GM18867 (cell line): ENCODE data around the gene SPTBN1.
A peak's percentile ranks its signal among the peaks of the same experiment; 100 is the strongest.
"Not testable (repeated sequence)": the region's sequence is repeated elsewhere in the genome, so short reads cannot be mapped to it uniquely, and the experiment has no call there.

Experiments used
- ATAC-seq: cut with Tn5 transposase; IDR thresholded peaks from one replicate; pipeline ENCODE4 v1.9.1; 2021; ENCODE audit warnings: mild to moderate bottlenecking, moderate library complexity; ENCODE audit not compliant: unreplicated experiment

Gene SPTBN1

DNA sequence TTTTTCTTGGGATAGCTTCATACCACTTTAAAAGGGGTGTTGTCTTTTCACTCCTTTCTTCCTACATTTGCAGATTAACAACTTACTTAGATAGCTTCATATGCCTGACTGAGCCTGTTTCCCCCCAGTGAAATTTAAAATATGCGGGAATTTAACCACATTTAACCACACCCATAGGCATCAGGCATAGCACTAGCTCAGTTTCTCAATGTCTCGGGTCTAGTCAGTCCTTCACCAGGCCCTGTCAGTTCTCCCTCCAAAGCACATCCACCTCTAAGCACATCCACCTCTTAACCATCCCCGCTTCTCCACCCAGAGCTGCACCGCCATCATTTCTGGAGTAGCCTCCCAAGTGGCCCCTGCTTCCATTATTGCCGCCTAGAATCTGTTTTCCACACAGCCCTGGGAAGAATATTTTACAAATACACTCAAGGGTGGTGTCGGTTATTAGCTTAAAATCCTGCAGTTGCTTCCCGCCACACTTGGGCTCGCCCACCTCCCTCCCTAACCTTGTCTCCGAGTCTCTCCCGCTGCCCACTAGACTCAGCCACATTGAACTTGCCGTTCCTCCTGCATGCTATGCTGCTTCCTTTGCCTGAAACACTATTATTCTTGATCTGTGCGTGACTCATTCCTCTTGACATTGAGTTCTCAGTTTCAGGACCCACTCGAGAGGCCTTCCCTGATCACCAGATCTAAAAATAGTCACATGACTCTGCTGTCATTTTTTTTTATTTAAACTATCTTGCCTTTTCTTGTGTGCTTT is 68.3 kb downstream of the SPTBN1 start:
- peak; percentile 46 for ATAC-seq

DNA sequence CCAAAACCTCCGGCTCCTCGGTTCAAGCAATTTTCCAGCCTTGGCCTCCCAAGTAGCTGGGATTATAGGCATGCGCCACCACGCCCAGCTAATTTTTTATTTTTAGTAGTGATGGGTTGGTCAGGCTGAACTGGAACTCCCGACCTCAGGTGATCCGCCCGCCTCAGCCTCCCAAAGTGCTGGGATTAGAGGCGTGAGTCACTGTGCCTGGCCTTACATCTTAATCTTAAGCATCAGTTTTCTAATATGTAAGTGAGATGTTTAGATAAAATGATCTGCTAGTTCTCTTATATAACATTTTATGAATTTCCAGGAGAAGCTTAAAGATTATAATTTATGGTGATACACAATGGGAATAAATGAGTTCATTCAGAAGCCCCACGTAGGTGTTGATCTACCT is 69.2 kb downstream of the SPTBN1 start:
- no peak for ATAC-seq

DNA sequence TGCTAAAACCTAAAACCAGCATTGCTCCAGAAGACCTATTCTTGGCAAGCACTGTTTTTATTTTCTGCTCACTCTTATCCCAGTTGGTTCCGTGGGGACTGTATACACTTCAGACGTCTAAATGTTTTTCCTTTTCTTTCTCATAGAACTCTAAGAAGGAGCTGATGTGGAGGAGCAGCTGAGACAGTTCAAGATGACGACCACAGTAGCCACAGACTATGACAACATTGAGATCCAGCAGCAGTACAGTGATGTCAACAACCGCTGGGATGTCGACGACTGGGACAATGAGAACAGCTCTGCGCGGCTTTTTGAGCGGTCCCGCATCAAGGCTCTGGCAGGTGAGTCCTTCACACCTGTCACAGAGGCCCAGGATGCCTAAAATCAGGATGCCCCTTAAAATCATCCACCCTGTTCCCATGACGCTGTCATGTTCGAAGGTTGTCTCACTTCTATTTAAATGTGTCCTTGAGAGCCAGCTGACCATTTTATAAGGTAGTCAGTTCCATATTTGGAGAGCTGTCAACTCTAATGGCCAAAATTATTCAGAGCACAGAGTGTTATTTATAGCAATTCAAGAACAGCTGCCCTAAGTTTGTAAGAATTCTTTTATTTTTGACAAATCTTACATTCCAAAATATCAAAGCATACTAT is 70.2 kb downstream of the SPTBN1 start:
- no peak for ATAC-seq

DNA sequence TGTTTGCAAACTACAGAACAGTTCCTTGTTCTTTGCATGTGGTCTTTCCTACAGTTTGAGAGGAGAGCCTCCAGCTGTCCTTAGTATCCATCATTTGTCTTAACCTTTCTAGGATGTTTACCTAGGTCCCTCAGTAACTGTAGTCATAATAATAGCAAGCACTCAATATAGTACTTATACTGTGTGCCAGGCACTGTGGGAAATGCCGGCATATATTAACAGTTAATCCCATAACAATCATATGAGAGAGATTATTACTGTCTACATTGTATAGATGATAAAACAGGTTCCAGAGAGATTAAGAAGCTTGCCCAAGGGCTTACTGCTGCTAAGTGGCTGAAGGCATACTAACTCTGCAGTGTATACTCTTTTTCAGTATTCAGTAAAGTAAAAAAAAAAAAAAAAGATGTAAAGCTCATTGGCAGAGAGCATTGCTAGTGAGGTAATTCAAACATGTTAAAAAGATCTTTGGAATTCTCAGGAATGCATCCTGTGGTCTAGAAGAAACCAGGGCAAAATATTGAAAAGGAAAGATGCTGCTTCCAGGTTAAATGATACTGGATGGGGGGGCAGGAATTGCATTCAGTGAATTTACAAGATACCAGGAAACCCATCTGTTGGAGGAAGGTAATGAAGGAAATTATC is 72.3 kb downstream of the SPTBN1 start:
- ATAC-seq, result no peak

DNA sequence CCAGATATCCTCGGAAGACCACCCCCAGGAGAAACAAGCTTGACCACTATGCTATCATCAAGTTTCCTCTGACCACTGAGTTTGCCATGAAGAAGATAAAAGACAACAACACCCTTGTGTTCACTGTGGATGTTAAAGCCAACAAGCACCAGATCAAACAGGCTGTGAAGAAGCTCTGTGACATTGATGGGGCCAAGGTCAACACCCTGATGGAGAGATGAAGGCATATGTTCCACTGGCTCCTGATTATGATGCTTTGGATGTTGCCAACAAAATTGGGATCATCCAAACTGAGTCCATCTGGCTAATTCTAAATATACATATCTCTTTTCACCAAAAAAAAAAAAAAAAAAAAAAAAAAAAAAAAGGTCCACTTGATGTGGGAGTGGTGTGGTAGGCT is 73.4 kb downstream of the SPTBN1 start:
- not testable (repeated sequence) for ATAC-seq

DNA sequence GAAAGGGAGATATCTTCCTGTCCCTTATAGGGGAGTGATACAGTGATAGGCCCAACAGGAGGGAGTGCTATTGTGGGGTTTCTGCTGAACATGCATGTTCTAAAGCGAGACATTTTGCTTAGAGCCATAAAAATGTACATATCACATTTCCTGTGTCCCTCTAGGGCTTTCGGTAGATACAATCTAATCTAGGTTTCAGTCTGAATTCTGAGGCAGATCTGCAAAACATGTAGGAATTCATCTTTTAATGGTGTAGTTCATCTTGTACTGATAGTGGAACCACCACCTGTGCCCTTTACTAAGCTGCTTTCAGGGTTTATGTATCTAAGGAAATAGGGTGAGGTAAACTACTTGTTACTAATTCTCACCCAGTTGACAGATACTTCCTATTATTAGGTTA is 73.8 kb downstream of the SPTBN1 start:
- peak; percentile 68 for ATAC-seq

DNA sequence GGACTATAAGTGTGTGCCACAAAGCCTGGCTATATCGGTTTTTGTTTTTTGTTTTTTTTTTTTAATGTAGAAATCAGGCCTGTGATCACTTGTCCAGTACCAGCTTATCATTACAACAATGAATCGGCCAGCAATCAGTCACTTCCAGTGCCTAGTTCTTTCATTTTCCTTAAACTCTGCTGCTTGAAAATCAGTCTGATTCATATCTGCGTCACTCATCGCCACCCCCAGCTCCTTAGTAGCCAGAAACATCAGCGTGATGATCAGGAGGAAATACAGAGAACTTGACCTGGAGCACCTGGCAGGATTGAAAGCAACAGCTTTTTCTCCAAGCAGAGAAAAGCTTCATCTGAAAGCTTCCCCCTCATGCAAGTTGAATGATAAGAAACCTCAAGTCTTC is 75.4 kb downstream of the SPTBN1 start:
- ATAC-seq, result no peak

DNA sequence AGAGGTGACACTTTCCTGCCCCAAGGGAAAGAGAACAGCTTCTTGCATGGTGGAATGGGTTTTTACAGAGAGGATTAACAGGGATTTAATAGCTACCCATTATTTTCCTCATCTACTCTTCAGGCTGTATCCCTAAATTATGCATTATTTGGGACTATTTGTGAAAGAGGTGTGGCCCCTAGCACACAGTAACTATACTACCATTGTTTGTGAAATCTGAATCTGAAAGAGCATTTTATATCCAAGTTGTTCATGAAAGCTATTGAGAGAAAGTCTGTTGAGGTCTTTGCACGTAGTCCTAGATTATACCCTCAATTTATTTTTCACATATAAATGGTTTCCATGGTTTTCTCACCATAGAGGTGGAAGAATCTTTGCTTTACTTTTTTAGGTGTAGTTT is 78.1 kb downstream of the SPTBN1 start:
- ATAC-seq, result no peak

DNA sequence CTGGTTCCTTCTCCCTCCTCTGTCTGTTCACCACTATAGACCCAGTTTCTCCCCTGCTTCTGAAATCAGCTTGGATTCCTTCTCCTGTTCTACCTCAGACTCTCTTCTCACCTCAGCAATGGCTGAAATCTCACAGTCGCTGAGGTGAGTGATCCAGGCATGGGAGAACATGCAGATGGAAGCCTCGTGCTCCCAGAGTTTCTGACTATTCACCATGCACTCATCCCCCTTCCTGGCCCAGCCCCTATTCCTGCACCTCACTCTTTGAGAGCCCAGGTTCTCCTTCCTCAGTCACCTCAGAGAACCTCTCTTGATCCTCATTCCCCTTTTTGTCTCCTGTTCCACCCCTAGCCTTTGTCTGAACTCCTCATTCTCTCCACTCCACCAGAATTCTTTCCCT is 78.5 kb downstream of the SPTBN1 start:
- no peak for ATAC-seq

DNA sequence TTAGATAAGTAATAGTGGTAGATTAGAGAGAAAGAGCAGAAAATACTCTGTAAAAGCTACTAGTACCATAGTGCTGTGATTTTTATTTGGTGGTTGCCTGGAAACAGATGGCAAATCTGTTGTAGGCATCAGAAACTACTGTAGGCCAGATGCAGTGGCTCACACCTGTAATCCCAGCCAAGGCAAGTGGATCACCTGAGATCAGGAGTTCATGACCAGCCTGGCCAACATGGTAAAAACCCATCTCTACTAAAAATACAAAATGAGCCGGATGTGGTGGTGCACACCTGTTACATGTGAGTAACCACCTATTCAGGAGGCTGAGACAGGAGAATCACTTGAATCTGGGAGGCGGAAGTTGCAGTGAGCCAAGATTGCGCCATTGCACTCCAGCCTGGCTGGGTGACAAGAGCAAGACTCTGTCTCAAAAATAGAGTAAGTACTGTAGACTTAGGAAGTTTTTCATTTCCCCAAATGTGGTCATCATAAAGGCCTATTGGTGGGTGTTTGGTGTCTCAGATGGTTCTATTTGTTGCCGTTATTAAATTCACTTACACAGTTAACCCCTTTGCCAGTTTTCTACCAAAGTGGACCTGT is 79.6 kb downstream of the SPTBN1 start:
- no peak for ATAC-seq

DNA sequence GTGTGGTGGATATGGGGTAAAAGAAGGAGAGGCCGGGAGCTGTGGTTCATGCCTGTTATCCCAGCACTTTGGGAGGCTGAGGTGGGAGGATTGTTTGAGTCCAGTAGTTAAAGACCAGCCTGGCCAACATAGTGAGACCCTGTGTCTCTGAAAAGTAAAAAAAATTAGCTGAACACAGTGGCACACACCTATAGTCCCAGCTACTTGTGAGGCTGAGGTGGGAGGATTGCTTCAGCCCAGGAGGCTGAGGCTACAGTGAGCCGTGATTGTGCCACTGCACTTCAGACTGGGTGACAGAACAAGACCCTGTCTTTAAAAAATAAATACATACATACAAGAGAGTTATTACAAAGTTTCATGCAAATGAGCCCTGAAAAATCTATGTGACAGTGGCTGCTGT is 80.6 kb downstream of the SPTBN1 start:
- ATAC-seq, result no peak

DNA sequence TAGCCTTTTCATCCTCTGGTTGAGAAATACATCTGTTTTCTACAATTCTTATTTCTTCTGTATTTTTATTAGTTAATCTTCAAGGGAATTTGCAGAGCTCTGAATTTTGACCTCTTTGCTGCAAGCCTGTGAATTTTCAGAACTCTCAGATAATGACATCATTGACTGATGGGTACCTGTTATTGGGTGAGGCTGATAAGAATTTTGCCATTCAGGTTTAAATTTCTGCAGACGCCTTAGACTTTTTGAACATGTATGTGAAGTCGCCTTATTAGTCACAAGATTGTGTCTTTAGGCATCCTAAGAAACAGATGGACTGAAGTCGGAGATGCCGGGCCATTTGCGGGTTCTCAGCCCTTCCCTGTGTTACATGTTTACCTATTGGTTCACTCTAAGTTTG is 82.4 kb downstream of the SPTBN1 start:
- ATAC-seq, result no peak

DNA sequence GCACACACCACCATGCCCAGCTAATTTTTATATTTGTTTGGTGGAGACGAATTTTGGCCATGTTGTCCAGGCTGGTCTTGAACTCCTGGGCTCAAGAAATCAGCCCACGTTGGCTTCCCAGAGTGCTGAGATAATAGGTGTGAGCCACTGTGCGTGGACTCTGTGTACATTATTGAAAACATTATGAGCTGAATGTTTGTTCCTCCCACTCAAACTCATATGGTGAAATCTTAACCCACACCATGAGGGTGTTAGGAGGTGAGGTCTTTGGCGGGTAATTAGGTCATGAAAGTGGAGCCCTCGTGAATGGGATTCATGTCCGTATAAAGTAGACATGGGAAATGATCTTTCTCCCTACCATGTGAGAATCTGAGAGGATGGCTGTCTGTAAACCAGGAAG is 83.6 kb downstream of the SPTBN1 start:
- no peak for ATAC-seq

DNA sequence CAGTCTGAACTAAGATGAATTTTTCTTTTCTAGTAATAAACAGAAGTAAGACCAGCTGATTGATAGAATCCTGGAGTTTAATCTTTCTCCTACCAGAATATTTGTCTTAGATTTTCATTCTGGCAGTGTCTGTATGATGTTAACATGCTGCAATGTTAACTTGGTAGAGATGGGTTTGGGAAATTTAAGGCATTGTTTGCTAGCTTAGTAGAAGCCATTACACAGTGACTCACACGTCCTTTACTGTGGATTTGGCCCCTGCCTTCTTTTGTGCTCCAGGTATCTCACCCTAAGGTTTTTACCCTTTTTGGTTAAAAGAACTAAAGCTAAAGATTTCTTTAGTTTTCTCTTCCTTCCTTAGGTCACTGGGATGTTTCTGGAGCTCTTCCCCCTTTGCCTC is 84.1 kb downstream of the SPTBN1 start:
- no peak for ATAC-seq

DNA sequence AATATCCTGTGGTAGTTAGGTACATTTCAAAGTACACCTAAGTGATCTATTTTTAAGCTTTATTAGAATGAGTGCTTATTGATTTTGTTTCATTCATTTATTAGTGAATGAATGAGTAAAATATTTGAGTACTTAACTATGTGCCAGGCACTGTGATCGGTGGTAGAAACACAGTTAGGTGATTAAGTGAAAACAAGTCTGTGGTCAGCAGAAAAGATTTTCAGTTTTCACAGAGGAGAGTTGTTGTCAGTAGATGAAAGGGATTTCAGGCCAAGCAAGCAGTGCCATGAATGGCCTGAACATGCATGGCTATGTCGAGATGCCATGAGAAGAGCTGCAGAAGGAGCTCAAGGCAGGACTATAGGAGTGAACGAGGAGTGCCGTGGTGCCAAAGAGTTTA is 85.9 kb downstream of the SPTBN1 start:
- ATAC-seq, result peak; percentile 55

DNA sequence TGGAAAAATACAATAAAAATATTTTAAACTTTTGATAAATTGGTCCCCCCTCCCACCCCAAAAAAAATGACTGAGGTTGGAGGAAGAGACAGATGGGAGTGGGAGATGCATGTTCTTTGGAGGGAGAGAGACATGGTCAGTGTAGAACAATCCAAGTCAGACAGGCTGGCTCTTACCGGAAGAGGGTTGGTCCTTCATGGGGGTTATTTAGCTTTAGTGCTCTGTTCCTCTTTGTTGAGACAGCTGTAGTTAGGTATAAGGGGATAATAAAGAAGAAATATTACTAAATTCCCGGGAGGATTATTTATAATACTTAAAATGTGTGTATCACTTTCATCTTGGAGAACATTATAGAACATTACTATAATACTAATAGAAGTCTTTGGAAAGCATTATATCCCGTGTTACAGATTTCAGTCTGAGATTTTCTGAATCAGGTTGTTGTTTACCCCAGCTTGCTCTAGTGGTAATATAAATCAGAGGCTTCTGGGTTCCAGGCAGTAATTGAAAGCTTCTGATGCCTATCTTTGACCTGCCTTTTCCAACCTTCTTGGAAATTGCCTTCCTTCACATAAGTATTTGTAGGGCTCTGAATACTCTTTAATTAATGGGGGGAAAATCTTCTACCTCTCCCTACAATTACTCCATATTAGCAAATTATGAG is 87.7 kb downstream of the SPTBN1 start:
- ATAC-seq, result no peak

DNA sequence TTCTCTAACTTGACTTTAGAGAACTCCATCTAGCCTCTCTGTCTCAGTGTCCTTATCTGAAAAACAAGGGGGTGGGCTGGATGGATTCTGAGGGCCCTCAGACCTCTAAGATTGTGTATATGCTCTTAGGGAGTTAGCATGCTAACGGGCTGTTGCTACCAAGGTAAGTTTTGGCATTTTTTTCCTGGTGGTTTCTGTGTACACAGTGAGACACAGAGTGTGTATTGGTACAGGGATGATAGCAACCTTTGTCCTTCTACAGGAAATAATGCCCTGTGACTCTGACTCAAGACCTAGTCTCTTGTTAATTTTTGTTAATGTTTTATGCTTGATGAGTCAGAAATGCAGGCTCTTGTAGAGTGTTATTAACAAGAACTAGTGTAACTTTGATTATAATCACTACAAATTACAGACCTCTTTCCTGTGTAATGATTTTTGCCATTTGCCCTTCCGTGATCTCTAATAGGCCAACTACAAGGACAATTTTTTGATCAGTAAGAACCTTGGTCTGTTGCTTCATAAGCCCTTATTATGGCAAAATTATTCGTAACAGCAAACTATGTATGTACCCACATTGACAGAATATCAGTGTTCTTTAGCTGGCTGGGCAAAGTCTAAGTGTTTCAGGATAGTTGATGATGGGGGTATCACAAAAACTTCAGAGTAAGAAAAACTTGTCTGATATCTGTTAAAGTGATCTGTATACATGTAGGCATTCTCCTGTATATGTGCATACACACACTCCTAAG is 89.7 kb downstream of the SPTBN1 start:
- ATAC-seq, result peak; percentile 38

DNA sequence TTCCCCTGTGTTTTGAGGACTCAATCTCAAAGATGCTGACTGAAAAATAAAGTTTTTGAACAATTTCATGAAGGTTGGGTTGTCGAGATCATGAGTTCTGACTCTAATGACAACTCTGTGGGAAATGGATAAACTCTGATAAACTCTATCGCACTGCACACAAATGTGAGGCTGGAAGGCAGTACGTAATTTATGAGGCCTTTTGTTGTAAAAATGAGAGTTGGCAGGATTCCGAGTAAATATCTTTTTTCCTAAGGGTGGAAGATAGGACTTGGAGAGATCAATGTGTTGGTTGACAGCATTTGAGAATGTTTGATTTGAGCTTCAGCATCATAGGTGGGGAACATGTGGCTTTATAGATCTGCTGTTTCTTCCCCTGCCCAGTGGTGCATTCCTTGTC is 90.4 kb downstream of the SPTBN1 start:
- ATAC-seq, result no peak

DNA sequence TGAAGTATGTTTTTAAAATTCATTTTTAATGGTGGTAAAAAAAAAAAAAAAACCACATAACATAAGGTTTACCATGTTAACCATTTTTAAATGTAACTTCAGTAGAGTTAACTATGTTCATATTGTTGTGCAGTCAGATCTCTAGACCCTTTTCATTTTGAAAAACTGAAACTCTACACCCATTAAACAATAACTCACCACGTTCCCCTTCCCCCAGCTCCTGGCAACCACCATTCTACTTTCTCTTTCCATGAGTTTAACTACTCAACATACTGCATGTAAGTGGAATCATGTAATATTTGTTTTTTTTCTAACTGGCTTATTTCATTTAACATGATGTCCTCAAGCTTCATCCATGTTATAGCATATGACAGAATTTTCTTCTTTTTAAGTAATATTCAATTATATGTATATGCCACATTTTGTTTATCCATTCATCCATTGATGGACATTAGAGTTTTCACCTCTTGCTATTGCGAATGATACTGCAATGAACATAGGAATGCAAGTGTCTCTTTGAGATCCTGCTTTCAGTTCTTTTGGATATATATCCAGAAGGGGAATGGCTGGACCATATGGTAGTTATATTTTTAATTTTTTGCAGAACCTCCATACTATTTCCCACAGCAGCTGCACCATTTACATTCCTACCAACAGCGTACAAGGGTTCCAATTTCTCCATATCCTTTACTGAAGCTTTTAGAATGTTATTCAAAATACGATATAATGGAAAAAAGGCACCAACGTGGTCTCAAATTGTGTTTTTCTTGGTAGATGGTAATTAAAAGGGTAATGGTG is 91.0 kb downstream of the SPTBN1 start:
- peak; percentile 56 for ATAC-seq

DNA sequence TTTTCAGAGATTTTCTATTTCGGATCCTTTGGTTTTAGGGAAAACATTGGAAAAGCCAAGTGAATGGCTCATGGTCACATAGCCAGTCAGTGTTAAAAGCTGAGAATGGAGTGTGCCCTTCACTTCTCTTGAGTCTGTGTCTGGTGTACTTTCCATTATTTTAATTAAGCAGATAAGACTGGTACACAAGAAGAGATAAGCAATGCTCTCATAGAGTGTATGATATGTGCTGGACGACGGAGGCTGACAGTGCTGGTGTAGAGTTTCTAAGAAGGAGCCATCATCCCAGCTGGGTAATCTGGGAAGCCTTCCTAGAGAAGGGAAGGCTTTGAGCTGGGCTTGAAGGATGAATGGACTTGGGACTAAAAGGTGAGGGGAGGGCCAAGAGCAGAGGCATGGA is 93.3 kb downstream of the SPTBN1 start:
- no peak for ATAC-seq
